GM23338 (cell line): ENCODE data around the gene PPP1R9A. TPM values are rescaled to one million over a fixed set of nuclear protein-coding genes. Genes with fewer than 3 reads are reported as not detected.
"Not testable (repeated sequence)": the region's sequence is repeated elsewhere in the genome, so short reads cannot be mapped to it uniquely, and the experiment has no call there.

Source experiments
- ATAC-seq: fragments of 200-7000 bp; cut with Tn5 transposase; 3 replicates; pipeline ENCODE4 v1.9.1; 2020
- DNase-seq: peaks from one replicate; pipeline ENCODE4 v3.0.0-alpha.2; 2015; ENCODE audit warnings: low spot score
- H2AFZ ChIP-seq: fragments of 200-600 bp; sonication (generic); 2 replicates; pipeline ENCODE4 v1.8.0; 2016; ENCODE audit warnings: antibody characterized with exemption, mild to moderate bottlenecking, moderate library complexity
- H3F3A ChIP-seq: fragments of 200-600 bp; sonication (generic); replicated peaks from 2 replicates; pipeline ENCODE4 v1.8.0; 2017; ENCODE audit warnings: antibody characterized with exemption, mixed run types, low read depth
- H3K27ac ChIP-seq: fragments of 200-600 bp; sonication (generic); 2 replicates; pipeline ENCODE4 v1.6.1; 2016; ENCODE audit warnings: low read depth
- H3K27me3 ChIP-seq: fragments of 200-600 bp; sonication (generic); 2 replicates; pipeline ENCODE4 v1.8.0; 2016; ENCODE audit warnings: mild to moderate bottlenecking, mixed run types, moderate library complexity; ENCODE audit not compliant: insufficient read depth
- H3K36me3 ChIP-seq: fragments of 200-600 bp; sonication (generic); 2 replicates; pipeline ENCODE4 v1.8.0; 2016; ENCODE audit warnings: mild to moderate bottlenecking; ENCODE audit not compliant: insufficient read depth
- H3K4me1 ChIP-seq: fragments of 200-600 bp; sonication (generic); 2 replicates; pipeline ENCODE4 v1.8.0; 2016; ENCODE audit warnings: mild to moderate bottlenecking, moderate library complexity; ENCODE audit not compliant: insufficient read depth
- H3K4me2 ChIP-seq: fragments of 200-600 bp; sonication (generic); 2 replicates; pipeline ENCODE4 v1.7.1; 2017; ENCODE audit warnings: mixed run types
- H3K4me3 ChIP-seq: fragments of 200-600 bp; sonication (generic); 2 replicates; pipeline ENCODE4 v1.6.1; 2016; ENCODE audit warnings: mixed run types
- H3K79me2 ChIP-seq: fragments of 200-600 bp; sonication (generic); replicated peaks from 2 replicates; pipeline ENCODE4 v1.8.0; 2017; ENCODE audit warnings: mild to moderate bottlenecking; ENCODE audit not compliant: insufficient read depth
- H3K9me2 ChIP-seq: fragments of 200-600 bp; sonication (generic); 2 replicates; pipeline ENCODE4 v1.8.0; 2017; ENCODE audit not compliant: insufficient read depth
- H4K20me1 ChIP-seq: fragments of 200-600 bp; sonication (generic); replicated peaks from 2 replicates; pipeline ENCODE4 v1.8.0; 2017; ENCODE audit warnings: mild to moderate bottlenecking; ENCODE audit not compliant: insufficient read depth
- H3K27ac Mint-ChIP-seq: 2 replicates; pipeline ENCODE4 v1.8.0; 2020; ENCODE audit warnings: inconsistent platforms, mild to moderate bottlenecking, moderate library complexity, mixed read lengths
- H3K27me3 Mint-ChIP-seq: 3 replicates; pipeline ENCODE4 v1.8.0; 2022; ENCODE audit warnings: low read depth, mild to moderate bottlenecking, moderate library complexity, mixed read lengths, inconsistent platforms; ENCODE audit not compliant: insufficient read depth, poor library complexity
- H3K36me3 Mint-ChIP-seq: 3 replicates; pipeline ENCODE4 v1.8.0; 2021; ENCODE audit warnings: low read depth, mild to moderate bottlenecking, inconsistent platforms, moderate library complexity, mixed read lengths
- H3K4me1 Mint-ChIP-seq: 3 replicates; pipeline ENCODE4 v1.8.0; 2020; ENCODE audit warnings: mild to moderate bottlenecking, inconsistent platforms, mixed read lengths
- H3K4me3 Mint-ChIP-seq: 3 replicates; pipeline ENCODE4 v1.8.0; 2021; ENCODE audit warnings: moderate library complexity, mild to moderate bottlenecking, inconsistent platforms, mixed read lengths
- H3K9me3 Mint-ChIP-seq: 3 replicates; pipeline ENCODE4 v1.8.0; 2020; ENCODE audit warnings: moderate library complexity, mild to moderate bottlenecking, inconsistent platforms, mixed read lengths
- ETS1 ChIP-seq: IDR thresholded peaks from 2 replicates; pipeline ENCODE4 v1.6.1; 2016; ENCODE audit warnings: antibody characterized with exemption
- NANOG ChIP-seq: IDR thresholded peaks from 2 replicates; pipeline ENCODE4 v1.6.1; 2016; ENCODE audit warnings: antibody characterized with exemption, borderline replicate concordance
- POLR2AphosphoS5 ChIP-seq: IDR thresholded peaks from 2 replicates; pipeline ENCODE4 v1.6.1; 2016; ENCODE audit warnings: antibody characterized with exemption, low read depth
- REST ChIP-seq: IDR thresholded peaks from one replicate; pipeline ENCODE4 v1.6.1; 2018; ENCODE audit warnings: antibody characterized with exemption; ENCODE audit not compliant: unreplicated experiment
- STAT1 ChIP-seq: IDR thresholded peaks from one replicate; pipeline ENCODE4 v1.6.1; 2016; ENCODE audit warnings: antibody characterized with exemption; ENCODE audit not compliant: unreplicated experiment
- ZNF462 ChIP-seq: fragments of 250-450 bp; sonication (Bioruptor Pico); IDR thresholded peaks from 2 replicates; pipeline ENCODE4 v1.5.0; 2020; ENCODE audit warnings: mild to moderate bottlenecking, moderate library complexity
- polyA plus RNA-seq: library from polyadenylated mRNA; unstranded; fragments of >200 nt; fragmentation: Nextera tagmentation; extraction: Ambion mirVana; gene quantifications from 2 replicates; pipeline ENCODE4 v1.2.1, GENCODE V29; 2016
- total RNA-seq: library from RNA; depleted of rRNA; stranded (reverse); fragments of >200 nt; shearing (Covaris generic); gene quantifications from 2 replicates; pipeline ENCODE4 v1.2.3, GENCODE V29; 2014

Gene PPP1R9A
- total and polyA plus RNA-seq, 2 experiments from 2014 or later = 10.6 to 31.8 TPM

- no peak for TF ChIP-seq ETS1
- TF ChIP-seq POLR2AphosphoS5 = no peak
- TF ChIP-seq STAT1 = no peak
- no peak for TF ChIP-seq ZNF462 (CRISPR knock-in tag)
These were observed 91.6 kb downstream of the PPP1R9A start (continued) for GRCh38 chr7:94999069-94999351.

GRCh38 chr7:94999601-95000000 lies 92.2 kb downstream of the PPP1R9A start:
- not testable (repeated sequence) for H2AFZ ChIP-seq, H3K27ac Mint-ChIP-seq, H3K4me3 ChIP-seq, H3K9me3 Mint-ChIP-seq, DNase-seq, H3K4me3 Mint-ChIP-seq, H3K36me3 ChIP-seq, H3K36me3 Mint-ChIP-seq, H3F3A ChIP-seq, H3K27me3 ChIP-seq, H3K9me2 ChIP-seq, H3K4me2 ChIP-seq, ATAC-seq, H3K79me2 ChIP-seq, H3K27me3 Mint-ChIP-seq, H3K27ac ChIP-seq, H4K20me1 ChIP-seq
- H3K4me1 Mint-ChIP-seq = peaks cover 22% of the 10 kb centered on the region
- peaks cover 19% of the 10 kb centered on the region for H3K4me1 ChIP-seq

GRCh38 chr7:95001258-95001657 lies 93.9 kb downstream of the PPP1R9A start:
- H3K27ac ChIP-seq = no peak overlapping the region
- peaks cover 2% of the 10 kb centered on the region for H3K27me3 Mint-ChIP-seq
- H3K9me2 ChIP-seq = no peaks in the 10 kb centered on the region; the same call in 1 of the 2 replicates
- H4K20me1 ChIP-seq = no peaks in the 10 kb centered on the region
- no peak overlapping the region for H3K4me2 ChIP-seq
- peaks cover 4% of the 10 kb centered on the region; the same call in 1 of the 2 replicates for H3K79me2 ChIP-seq
- H3K27ac Mint-ChIP-seq = no peak overlapping the region; the same call in 1 of the 2 replicates
- H3K36me3 ChIP-seq = no peaks in the 10 kb centered on the region
- H3K27me3 ChIP-seq = no peaks in the 10 kb centered on the region
- H3F3A ChIP-seq = no peaks in the 10 kb centered on the region
- no peaks in the 10 kb centered on the region for H3K36me3 Mint-ChIP-seq
- no peak for DNase-seq
- H2AFZ ChIP-seq = no peak overlapping the region
- peaks cover 19% of the 10 kb centered on the region for H3K4me1 ChIP-seq
- no peak overlapping the region for H3K4me3 ChIP-seq
- H3K9me3 Mint-ChIP-seq = no peaks in the 10 kb centered on the region
- H3K4me3 Mint-ChIP-seq = no peak overlapping the region
- H3K4me1 Mint-ChIP-seq = peaks cover 22% of the 10 kb centered on the region
- ATAC-seq = no peak
- TF ChIP-seq NANOG = no peak
- no peak for TF ChIP-seq ETS1
- no peak for TF ChIP-seq REST
- no peak for TF ChIP-seq STAT1
